Measurements from ENCODE around the gene DCLK2.

DNA sequence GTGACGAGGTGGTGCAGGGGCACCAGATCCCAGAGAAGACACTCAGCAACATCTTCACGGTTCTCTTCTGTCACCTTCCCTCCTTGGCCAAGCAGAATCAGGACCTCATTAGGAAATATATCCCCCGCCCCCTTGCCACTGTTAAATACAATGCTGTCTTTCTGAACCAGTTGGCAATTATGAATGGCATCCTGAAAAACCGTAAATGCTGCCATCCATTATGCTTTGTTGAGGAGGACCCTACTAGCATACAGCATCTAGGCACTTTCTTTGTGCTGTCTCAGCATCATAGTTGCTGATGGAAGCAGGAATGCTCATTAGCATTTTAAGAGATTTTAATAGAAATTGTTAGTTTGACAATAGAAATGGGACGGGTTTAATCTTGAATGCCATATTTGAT is 138.5 kb downstream of the DCLK2 start:
- TF ChIP-seq, protein P1, sequence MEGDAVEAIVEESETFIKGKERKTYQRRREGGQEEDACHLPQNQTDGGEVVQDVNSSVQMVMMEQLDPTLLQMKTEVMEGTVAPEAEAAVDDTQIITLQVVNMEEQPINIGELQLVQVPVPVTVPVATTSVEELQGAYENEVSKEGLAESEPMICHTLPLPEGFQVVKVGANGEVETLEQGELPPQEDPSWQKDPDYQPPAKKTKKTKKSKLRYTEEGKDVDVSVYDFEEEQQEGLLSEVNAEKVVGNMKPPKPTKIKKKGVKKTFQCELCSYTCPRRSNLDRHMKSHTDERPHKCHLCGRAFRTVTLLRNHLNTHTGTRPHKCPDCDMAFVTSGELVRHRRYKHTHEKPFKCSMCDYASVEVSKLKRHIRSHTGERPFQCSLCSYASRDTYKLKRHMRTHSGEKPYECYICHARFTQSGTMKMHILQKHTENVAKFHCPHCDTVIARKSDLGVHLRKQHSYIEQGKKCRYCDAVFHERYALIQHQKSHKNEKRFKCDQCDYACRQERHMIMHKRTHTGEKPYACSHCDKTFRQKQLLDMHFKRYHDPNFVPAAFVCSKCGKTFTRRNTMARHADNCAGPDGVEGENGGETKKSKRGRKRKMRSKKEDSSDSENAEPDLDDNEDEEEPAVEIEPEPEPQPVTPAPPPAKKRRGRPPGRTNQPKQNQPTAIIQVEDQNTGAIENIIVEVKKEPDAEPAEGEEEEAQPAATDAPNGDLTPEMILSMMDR (conservative IDR thresholded peaks at IDR 0.05; ENCODE audit: low read depth, low read length): no peak
- TF ChIP-seq EZH2 (IDR thresholded peaks at IDR 0.05; ENCODE audit: low read length, unreplicated experiment): no peak
- TF ChIP-seq EZH2phosphoT487 (IDR thresholded peaks at IDR 0.05; ENCODE audit: borderline replicate concordance, low read length): no peak
